ENCODE data around the gene SKP1. TPM values are rescaled to one million over a fixed set of nuclear protein-coding genes. Genes with fewer than 3 reads are reported as not detected.

The SKP1 gene
- total RNA-seq, 1 donor from 2014 or later = 399 TPM

- Histone ChIP-seq H3K9me3 (ENCODE audit: insufficient read depth, low read depth, low read length) (no peaks in the 10 kb centered on the region), H4K20me1 (ENCODE audit: insufficient read depth, low read length) (peaks cover 93% of the 10 kb centered on the region), H3K36me3 (ENCODE audit: insufficient read depth, low read length) (peaks cover 18% of the 10 kb centered on the region), H3K4me3 (ENCODE audit: insufficient read depth, low read depth, low read length) (no peak overlapping the region), H3K27ac (ENCODE audit: low read depth, low read length) (no peak overlapping the region), H3K4me1 (ENCODE audit: insufficient read depth, low read length) (peaks cover 18% of the 10 kb centered on the region), H3K4me2 (ENCODE audit: low read length) (no peak overlapping the region), H3K9ac (ENCODE audit: low read length) (no peak overlapping the region), H3K27me3 (ENCODE audit: insufficient read depth, low read length) (no peaks in the 10 kb centered on the region), H3K79me2 (ENCODE audit: insufficient read depth, low read length) (peaks cover 49% of the 10 kb centered on the region), H2AFZ (ENCODE audit: low read depth, low read length) (no peak overlapping the region)
- TF ChIP-seq CTCF (IDR thresholded peaks at IDR 0.05; ENCODE audit: insufficient read depth, low read depth, low read length) (no peak), EZH2 (IDR thresholded peaks at IDR 0.05; ENCODE audit: insufficient read depth, low read length) (no peak)
- Mint-ChIP-seq H3K4me1 (ENCODE audit: low read depth, unreplicated experiment) (peaks cover 17% of the 10 kb centered on the region), H3K27me3 (ENCODE audit: low read depth, unreplicated experiment) (no peaks in the 10 kb centered on the region), H3K36me3 (ENCODE audit: low read depth, unreplicated experiment) (peaks cover 12% of the 10 kb centered on the region), H3K4me3 (ENCODE audit: unreplicated experiment) (no peak overlapping the region), H3K27ac (ENCODE audit: unreplicated experiment) (no peak overlapping the region), H3K9me3 (ENCODE audit: unreplicated experiment) (no peaks in the 10 kb centered on the region)
- FAIRE-seq (no peak), DNase-seq (ENCODE audit: low read depth) (no peak)
These were observed 36.8 kb downstream of the SKP1 start for GRCh38 chr5:134139891-134140469.

DNA sequence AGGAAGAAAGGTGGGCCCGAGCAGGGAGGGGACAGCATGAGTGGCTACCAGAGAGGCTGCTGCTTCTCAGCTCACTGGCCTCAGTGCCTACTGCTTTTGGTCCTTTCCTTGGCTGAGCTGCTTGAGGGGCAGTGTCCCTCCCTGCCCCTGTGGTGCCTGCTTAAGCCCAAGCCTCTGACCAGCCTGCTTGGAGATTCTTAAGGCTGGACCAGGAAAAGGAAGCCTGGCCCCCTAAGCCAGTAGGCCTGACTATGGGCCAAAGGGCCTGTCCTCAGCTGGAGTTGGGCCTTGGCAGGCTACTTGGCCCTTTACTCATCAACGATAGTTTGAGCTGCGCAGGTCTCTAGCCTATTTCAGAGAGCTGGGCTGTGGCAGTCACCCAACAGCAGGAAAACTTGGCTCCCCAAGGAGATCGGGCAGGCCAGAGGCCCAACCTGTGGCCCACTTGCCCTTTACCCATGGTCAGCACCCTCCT, 37.3 kb downstream of the SKP1 start:
- H4K20me1 ChIP-seq (ENCODE audit: insufficient read depth, low read length) = peaks cover 91% of the 10 kb centered on the region
- no peak overlapping the region for H3K4me3 ChIP-seq (ENCODE audit: insufficient read depth, low read depth, low read length)
- FAIRE-seq (no peak), DNase-seq (ENCODE audit: low read depth) (no peak)
- no peak overlapping the region for H3K27ac ChIP-seq (ENCODE audit: low read depth, low read length)
- H2AFZ ChIP-seq (ENCODE audit: low read depth, low read length) = no peak overlapping the region
- peaks cover 18% of the 10 kb centered on the region for H3K4me1 ChIP-seq (ENCODE audit: insufficient read depth, low read length)
- Mint-ChIP-seq H3K4me3 (ENCODE audit: unreplicated experiment) (no peak overlapping the region), H3K9me3 (ENCODE audit: unreplicated experiment) (no peaks in the 10 kb centered on the region), H3K27me3 (ENCODE audit: low read depth, unreplicated experiment) (no peaks in the 10 kb centered on the region), H3K4me1 (ENCODE audit: low read depth, unreplicated experiment) (peaks cover 17% of the 10 kb centered on the region), H3K36me3 (ENCODE audit: low read depth, unreplicated experiment) (peaks cover 12% of the 10 kb centered on the region), H3K27ac (ENCODE audit: unreplicated experiment) (no peak overlapping the region)
- no peaks in the 10 kb centered on the region for H3K27me3 ChIP-seq (ENCODE audit: insufficient read depth, low read length)
- peaks cover 43% of the 10 kb centered on the region for H3K79me2 ChIP-seq (ENCODE audit: insufficient read depth, low read length)
- no peak overlapping the region for H3K4me2 ChIP-seq (ENCODE audit: low read length)
- no peak for TF ChIP-seq CTCF (IDR thresholded peaks at IDR 0.05; ENCODE audit: insufficient read depth, low read depth, low read length)
- no peak for TF ChIP-seq EZH2 (IDR thresholded peaks at IDR 0.05; ENCODE audit: insufficient read depth, low read length)
- no peaks in the 10 kb centered on the region for H3K9me3 ChIP-seq (ENCODE audit: insufficient read depth, low read depth, low read length)
- no peak overlapping the region for H3K9ac ChIP-seq (ENCODE audit: low read length)
- peaks cover 17% of the 10 kb centered on the region for H3K36me3 ChIP-seq (ENCODE audit: insufficient read depth, low read length)
